A673 (cell line): ENCODE measurements around the gene ATXN7L3B.

Experiments used
- EZH2 ChIP-seq: fragments of 200-600 bp; sonication (generic); IDR thresholded peaks from 2 replicates; pipeline ENCODE4 v1.6.1; 2017; ENCODE audit warnings: borderline replicate concordance, low read depth, mild to moderate bottlenecking, mixed read lengths, antibody characterized with exemption, low read length; ENCODE audit not compliant: poor library complexity, severe bottlenecking
- TF ChIP-seq, protein P1 (sequence below): fragments of 300-800, 200-600 bp; sonication (generic); conservative IDR thresholded peaks from 2 replicates; pipeline ENCODE4 v1.5.1; 2017; ENCODE audit warnings: low read depth, mild to moderate bottlenecking, antibody characterized with exemption, low read length, moderate library complexity, mixed read lengths

DNA sequence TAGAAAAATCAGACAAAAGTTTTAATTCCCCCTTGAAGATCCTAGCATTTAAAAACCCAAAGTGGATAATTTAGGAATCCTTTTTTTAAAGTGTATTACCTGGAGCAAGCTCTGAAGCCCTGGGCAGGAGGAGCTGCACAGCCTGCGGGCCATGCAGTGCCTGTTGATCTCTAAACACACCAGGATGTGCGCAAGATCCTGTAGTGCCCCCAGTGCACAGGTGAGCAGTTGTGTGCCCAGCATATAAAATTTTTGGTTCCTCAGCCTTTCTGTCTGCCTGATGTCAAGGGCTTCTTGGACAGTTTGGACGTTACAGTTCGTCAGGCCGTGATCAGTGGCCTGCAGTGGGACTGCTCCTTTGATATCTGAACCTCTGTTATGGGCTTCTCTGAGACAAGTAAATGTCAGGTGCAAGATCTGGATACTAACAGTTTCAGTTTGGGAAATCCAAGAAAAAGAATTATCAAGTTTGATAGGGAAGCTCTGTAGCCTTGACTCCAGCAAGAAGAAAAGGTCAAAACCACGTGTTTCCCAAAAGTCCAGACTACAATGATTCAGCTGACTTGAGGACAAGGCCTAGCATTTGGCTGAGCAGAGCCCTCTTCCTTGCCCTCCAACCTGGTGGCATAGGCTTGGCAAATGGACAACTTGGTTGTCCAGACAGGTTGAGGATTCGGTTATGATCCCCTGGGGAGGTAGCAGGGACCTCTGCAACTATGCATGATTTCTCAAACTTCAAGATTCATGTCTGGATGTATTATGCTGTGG is 1.0 kb downstream of the ATXN7L3B start:
- TF ChIP-seq, protein P1, sequence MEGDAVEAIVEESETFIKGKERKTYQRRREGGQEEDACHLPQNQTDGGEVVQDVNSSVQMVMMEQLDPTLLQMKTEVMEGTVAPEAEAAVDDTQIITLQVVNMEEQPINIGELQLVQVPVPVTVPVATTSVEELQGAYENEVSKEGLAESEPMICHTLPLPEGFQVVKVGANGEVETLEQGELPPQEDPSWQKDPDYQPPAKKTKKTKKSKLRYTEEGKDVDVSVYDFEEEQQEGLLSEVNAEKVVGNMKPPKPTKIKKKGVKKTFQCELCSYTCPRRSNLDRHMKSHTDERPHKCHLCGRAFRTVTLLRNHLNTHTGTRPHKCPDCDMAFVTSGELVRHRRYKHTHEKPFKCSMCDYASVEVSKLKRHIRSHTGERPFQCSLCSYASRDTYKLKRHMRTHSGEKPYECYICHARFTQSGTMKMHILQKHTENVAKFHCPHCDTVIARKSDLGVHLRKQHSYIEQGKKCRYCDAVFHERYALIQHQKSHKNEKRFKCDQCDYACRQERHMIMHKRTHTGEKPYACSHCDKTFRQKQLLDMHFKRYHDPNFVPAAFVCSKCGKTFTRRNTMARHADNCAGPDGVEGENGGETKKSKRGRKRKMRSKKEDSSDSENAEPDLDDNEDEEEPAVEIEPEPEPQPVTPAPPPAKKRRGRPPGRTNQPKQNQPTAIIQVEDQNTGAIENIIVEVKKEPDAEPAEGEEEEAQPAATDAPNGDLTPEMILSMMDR, result no peak
- no peak for TF ChIP-seq EZH2
